Aorta (tissue), 5 donors: ENCODE data around the gene GPR3. TPM values are rescaled to one million over a fixed set of nuclear protein-coding genes. Genes with fewer than 3 reads are reported as not detected.

Experiments used
- ATAC-seq: fragments of 200-7000 bp; cut with Tn5 transposase; one replicate; pipeline ENCODE4 v1.9.1; 2022; ENCODE audit warnings: moderate library complexity; ENCODE audit not compliant: low FRiP score
- DNase-seq, 2 donors: peaks; one replicate each; pipeline ENCODE4 v3.0.0-alpha.2; 2020
- H3K27ac ChIP-seq, 2 donors: one replicate each; pipeline ENCODE4 v1.5.1; 2013; ENCODE audit warnings: low read length in 2 of 2, mild to moderate bottlenecking in 2 of 2, moderate library complexity in 2 of 2, control low read depth in 1 of 2, inconsistent platforms in 1 of 2, low read depth in 1 of 2
- H3K27me3 ChIP-seq, 2 donors: one replicate each; pipeline ENCODE4 v1.6.1; 2013; ENCODE audit warnings: control low read depth in 1 of 2, low read length in 1 of 2, mild to moderate bottlenecking in 1 of 2, moderate library complexity in 1 of 2; ENCODE audit not compliant: insufficient read depth in 2 of 2, control insufficient read depth in 1 of 2
- H3K36me3 ChIP-seq, 2 donors: one replicate each; pipeline ENCODE4 v1.6.1; 2013; ENCODE audit warnings: control low read depth in 1 of 2, low read length in 1 of 2, mild to moderate bottlenecking in 1 of 2; ENCODE audit not compliant: insufficient read depth in 2 of 2, control insufficient read depth in 1 of 2
- H3K4me1 ChIP-seq, 2 donors: one replicate each; pipeline ENCODE4 v1.6.1; 2013; ENCODE audit warnings: low read length in 2 of 2, control low read depth in 1 of 2, mild to moderate bottlenecking in 1 of 2, moderate library complexity in 1 of 2; ENCODE audit not compliant: insufficient read depth in 2 of 2, control insufficient read depth in 1 of 2
- H3K4me3 ChIP-seq, 2 donors: one replicate each; pipeline ENCODE4 v1.5.1; 2013; ENCODE audit warnings: low read length in 2 of 2, control low read depth in 1 of 2, mild to moderate bottlenecking in 1 of 2
- H3K9me3 ChIP-seq: one replicate; pipeline ENCODE4 v1.6.1; 2013; ENCODE audit warnings: mild to moderate bottlenecking, low read length; ENCODE audit not compliant: control insufficient read depth
- WGBS, 2 donors: extraction: QIAGEN DNeasy Blood & Tissue Kit; methylation state at CpG; one replicate each; pipeline ENCODE4 v1.1.7; 2013; 5-methylcytosine and 5-hydroxymethylcytosine counted together
- intact Hi-C, 2 donors: fragments of 100-400 bp; cut with DNase I; formaldehyde crosslinking; loops; one replicate each; pipeline versions ENCODE4 v1.14.2 to v1.15.0; 2022
- polyA plus RNA-seq, 2 donors: library from polyadenylated mRNA; stranded (reverse); fragments of 200-250 nt; gene quantifications; one replicate each; pipeline ENCODE4 v1.2.3, GENCODE V29; 2013
- total RNA-seq, 2 donors: library from RNA; stranded (reverse); fragmentation: NEBNext Ultra II Directional; extraction: Animal tissue kit (Norgen Biotek cat#: 25700); gene quantifications; one replicate each; pipeline ENCODE4 v1.2.1, GENCODE V29; 2021
- donor health status: healthy with polysubstance abuse.
- donor health status: Bipolar disorder and iron deficiency.
- donor health status: DM: no; HTN: no; CAD: no.
- donor health status: DM: no; HTN: no; CAD: no.
- donor health status: DM: yes; HTN: yes; CAD: no.

GPR3 gene
- total and polyA plus RNA-seq, 4 donors, result 0.20 to 0.93 (median 0.68) TPM; not detected in 1

DNA sequence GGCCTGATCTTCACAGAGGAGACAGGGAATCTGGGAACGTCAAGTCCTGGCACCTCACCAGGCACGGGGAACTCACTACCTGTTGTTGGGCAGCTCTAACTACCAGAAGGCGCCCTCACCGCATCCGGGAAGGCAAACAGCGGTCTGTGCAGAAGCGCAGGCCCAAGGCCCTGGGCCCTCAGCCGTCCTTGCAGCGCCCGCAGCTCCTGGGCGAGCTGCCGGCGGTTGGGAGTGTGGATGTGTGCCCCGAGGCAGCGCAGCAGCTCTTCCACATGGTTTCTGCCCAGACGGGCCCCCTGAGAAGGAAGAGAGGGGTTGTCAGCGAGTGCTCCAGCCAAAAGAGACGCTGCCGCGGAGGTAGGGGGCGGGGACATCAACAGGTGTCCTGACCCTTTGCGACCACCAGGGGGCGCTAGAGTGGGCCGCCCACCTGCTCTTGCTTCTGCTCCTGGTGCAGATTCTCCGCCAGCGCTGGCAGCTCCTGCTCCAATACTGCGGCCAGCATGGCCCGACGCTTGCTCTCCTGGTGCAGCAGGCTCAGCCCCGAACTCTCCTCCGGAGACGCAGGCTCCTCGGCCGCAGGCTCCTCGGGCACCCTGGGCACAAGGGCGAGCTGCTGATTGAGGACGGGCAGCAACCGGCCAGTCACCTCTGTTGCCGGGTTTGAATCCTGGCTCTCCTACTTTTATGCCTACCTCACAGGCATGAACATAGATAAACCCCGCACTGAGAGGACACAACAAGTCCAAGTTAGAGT, 35.0 kb upstream of the GPR3 start:
- H3K27ac ChIP-seq, result no peak overlapping the region
- no peak overlapping the region for H3K4me3 ChIP-seq
- no peaks in the 10 kb centered on the region for H3K27me3 ChIP-seq
- intact Hi-C loops, result loop anchor here (2.0 kb wide), 1 partner anchor 35 kb away; the partner anchor contains the start of gene GPR3 (in 2 of the 2)
- WGBS, 2 donors, result 45% methylated on average over 39 to 40 of the region's 40 CpGs
- DNase-seq (peak; percentile 80 to 92), ATAC-seq (peak; percentile 85)
- no peaks in the 10 kb centered on the region for H3K4me1 ChIP-seq
- H3K9me3 ChIP-seq, result no peaks in the 10 kb centered on the region
- peaks cover 0 to 10% of the 10 kb centered on the region in 2 donors for H3K36me3 ChIP-seq

DNA sequence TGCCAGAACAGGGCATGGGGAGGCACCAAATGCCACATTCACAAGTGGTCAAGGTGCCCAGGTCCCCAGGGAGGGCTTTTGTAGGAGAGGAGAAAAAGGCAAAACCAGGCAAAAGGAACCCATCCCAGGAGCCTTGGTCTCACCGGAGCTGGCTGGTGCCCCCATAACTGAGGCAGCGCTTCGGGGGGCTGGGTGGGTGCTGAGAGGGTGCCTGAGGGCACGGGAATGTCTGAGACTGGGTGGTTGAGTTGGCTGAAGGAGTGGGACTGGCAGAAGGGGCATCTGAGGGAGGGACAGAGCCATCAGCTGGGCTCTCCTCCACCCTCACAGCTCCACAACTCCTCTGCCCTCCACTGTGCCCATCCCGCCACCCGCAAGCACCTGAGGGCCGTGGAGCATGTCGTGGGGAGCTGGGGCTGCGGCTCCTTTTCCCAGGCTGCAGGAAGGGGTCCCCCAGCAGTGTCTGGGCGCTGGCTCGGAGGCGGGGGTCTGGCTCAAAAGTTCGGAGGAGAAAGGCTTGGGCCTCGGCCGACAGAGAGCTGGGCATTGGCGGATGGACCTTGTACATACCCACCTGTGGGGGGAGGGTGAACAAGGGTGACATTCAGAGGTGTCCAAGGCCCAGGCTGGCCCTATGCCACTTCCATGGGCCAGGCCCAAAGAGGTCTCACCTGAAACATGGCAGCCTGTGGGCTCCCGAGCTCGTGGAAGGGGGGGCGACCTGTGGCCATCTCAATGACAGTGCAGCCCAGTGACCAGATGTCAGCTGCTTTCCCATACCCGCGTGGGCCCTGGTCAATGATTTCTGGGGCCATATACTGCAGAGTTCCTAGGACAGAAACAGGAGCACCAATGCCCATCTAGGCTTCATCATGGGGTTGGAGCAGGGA, 34.1 kb upstream of the GPR3 start:
- 93 to 94% methylated on average over 21 of the region's 21 CpGs for WGBS, 2 donors
- DNase-seq, result no peak

DNA sequence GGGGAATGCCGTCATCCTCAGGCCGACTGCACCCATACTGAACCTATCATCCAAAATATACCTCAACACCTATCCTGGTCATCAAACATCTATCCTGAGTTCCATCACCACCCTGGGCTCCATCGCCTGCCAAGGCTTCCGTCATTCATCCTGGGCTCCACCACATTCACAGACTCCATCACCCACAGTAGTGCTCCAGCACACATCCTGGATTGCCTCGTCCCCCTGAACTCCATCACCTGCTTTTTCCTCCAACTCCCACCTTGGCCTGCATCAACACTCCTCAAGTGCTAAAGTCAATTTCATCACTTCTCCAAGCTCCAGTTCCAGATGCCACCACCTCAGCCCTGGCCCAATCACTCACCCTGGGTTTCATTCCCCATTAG, 33.5 kb upstream of the GPR3 start:
- H3K4me3 ChIP-seq, result no peak overlapping the region
- H3K27ac ChIP-seq, result no peak overlapping the region
- WGBS, 2 donors, result 94 to 95% methylated on average over 5 of the region's 5 CpGs
- H3K27me3 ChIP-seq, result no peaks in the 10 kb centered on the region
- DNase-seq, result no peak
- no peaks in the 10 kb centered on the region for H3K9me3 ChIP-seq
- H3K36me3 ChIP-seq, result peaks cover 0 to 6% of the 10 kb centered on the region in 2 donors
- intact Hi-C loops, result no loop called here
- no peak for ATAC-seq
- H3K4me1 ChIP-seq, result no peaks in the 10 kb centered on the region

More for the DNA sequence above, 34.1 kb upstream of the GPR3 start:
- Histone ChIP-seq H3K27me3 (no peaks in the 10 kb centered on the region), H3K27ac (no peak overlapping the region), H3K4me3 (no peak overlapping the region), H3K4me1 (no peaks in the 10 kb centered on the region), H3K9me3 (no peaks in the 10 kb centered on the region), H3K36me3 (peaks cover 0 to 7% of the 10 kb centered on the region in 2 donors)
- intact Hi-C loops, result no loop called here
- ATAC-seq, result no peak

DNA sequence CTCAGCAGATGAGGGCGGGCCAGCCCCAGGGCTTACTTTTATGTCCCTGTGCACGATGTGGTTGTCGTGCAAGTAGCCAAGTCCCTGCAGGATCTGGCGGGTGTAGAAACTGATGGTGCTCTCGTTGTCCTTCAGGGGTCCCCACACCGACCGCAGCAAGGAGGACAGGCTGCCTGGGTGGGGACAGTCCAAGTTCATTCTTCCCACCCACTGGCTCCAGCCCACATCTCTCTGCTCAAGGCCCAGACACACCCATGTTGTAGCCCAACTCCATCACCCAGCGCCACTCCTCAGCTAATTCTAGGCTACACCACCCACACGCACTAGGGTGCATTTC, 32.6 kb upstream of the GPR3 start:
- Histone ChIP-seq H3K27ac (no peak overlapping the region), H3K9me3 (no peaks in the 10 kb centered on the region), H3K4me1 (no peaks in the 10 kb centered on the region), H3K36me3 (peaks cover 0 to 8% of the 10 kb centered on the region in 2 donors), H3K4me3 (no peak overlapping the region), H3K27me3 (no peaks in the 10 kb centered on the region)
- no peak for ATAC-seq
- intact Hi-C loops, result no loop called here
- 76 to 84% methylated on average over 9 of the region's 9 CpGs for WGBS, 2 donors
- no peak for DNase-seq

DNA sequence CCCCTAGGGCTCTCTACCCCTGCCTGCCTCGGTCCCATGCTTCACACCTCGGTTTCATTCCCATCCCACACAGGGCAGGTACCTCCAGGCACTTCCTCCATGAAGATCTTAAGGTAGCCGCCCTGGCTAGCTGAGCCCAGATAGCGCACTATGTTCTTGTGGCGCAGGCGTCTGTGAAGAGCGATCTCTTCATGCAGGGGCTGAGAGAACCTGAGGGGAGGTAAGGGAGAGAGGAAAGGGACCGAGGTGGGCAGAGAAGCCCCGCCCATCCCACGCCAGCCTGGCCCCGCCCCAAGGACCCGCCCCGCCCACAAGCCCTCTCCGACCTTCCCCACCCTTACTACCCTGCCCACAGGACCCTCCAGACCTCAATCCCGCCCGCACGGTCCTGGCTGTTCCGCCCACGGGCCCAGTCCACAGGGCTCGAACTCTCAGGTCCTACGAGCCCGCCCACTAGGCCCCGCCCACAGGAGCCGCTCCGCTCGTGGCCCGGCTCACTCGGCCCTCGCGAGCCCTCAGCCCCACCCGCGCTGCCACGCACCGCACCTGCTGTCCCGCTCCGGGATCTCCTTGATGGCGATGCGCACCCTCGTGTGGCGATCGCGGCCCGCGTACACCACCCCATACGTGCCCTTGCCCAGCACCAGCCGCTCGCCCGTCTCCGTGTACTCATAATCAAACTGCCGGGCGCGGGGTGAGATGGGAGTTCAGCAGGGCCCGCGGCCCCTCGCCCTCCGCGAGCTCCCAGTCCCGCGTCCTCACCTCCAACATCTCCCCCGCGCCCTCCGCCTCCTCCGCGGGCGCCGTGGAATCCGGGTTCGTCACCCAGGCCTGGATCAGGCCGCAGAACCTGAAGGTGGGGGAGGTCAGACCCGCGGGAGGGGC, 32.0 kb upstream of the GPR3 start:
- Histone ChIP-seq H3K36me3 (peaks cover 0 to 8% of the 10 kb centered on the region in 2 donors), H3K27me3 (no peaks in the 10 kb centered on the region), H3K27ac (no peak overlapping the region), H3K4me3 (no peak overlapping the region), H3K9me3 (no peaks in the 10 kb centered on the region), H3K4me1 (no peaks in the 10 kb centered on the region)
- DNase-seq (no peak), ATAC-seq (no peak)
- 71 to 74% methylated on average over 62 to 71 of the region's 71 CpGs for WGBS, 2 donors
- intact Hi-C loops, result no loop called here

DNA sequence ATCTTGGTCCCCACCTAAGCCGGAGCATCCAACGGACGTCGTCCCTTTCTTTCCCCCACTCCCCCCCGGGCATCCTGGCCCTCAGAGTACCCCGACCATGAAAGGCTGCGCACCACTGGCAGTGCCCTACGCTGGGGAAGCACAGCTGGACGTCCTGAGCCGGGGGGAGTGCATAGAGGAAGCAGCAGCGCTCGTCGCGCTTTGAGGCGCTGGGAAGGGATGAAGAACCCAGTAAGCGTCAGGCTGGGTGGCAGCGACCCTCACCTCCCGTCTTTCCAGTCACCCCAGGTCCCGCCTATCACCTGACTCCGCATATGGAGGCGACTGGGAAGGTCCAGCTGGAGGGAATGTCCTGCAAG, 31.4 kb upstream of the GPR3 start:
- intact Hi-C loops, result no loop called here
- H3K36me3 ChIP-seq, result peaks cover 0 to 8% of the 10 kb centered on the region in 2 donors
- H3K27me3 ChIP-seq, result no peaks in the 10 kb centered on the region
- H3K4me1 ChIP-seq, result no peaks in the 10 kb centered on the region
- H3K27ac ChIP-seq, result no peak overlapping the region
- DNase-seq, result no peak
- H3K9me3 ChIP-seq, result no peaks in the 10 kb centered on the region
- no peak for ATAC-seq
- H3K4me3 ChIP-seq, result no peak overlapping the region
- 86 to 90% methylated on average over 21 of the region's 21 CpGs for WGBS, 2 donors

DNA sequence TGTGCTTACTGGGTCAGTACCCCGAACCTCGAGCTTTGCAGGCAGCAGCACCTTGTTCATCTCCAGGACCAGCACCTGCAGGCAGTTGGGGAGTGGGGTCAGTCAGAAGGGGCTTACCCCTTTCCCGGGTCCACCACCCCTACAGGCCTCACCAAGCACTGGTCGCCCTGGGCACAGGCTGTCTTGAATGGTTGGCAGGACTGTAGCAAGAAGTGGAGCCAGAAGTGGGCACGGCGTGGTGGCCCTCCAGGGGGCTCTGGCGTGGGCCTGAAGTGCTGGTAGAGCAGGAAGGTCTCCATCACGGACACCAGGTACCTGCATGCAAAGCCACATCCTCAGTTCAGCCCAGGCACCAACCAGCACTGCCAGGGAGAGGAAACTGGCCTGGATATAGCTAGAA, 30.9 kb upstream of the GPR3 start:
- no peak for DNase-seq
- Histone ChIP-seq H3K27me3 (no peaks in the 10 kb centered on the region), H3K27ac (no peak overlapping the region), H3K4me3 (no peak overlapping the region), H3K9me3 (no peaks in the 10 kb centered on the region), H3K4me1 (no peaks in the 10 kb centered on the region), H3K36me3 (peaks cover 0 to 8% of the 10 kb centered on the region in 2 donors)
- no peak for ATAC-seq
- intact Hi-C loops, result no loop called here
- WGBS, 2 donors, result 91 to 92% methylated on average over 8 of the region's 8 CpGs
